Activated B cell treated with CpG ODN at 0.5 μM for 24 hours (primary cell): ENCODE data around the gene LIG3. TPM values are rescaled to one million over a fixed set of nuclear protein-coding genes. Genes with fewer than 3 reads are reported as not detected.
"Not testable (repeated sequence)": the region's sequence is repeated elsewhere in the genome, so short reads cannot be mapped to it uniquely, and the experiment has no call there.

Experiments
- ATAC-seq: fragments of 200-7000 bp; cut with Tn5 transposase; one replicate; pipeline ENCODE4 v1.10.0; 2021; ENCODE audit warnings: low read depth, mild to moderate bottlenecking, moderate library complexity
- CTCF ChIA-PET: fragments of 350-600 bp; sonication (Branson Sonifier 250); formaldehyde crosslinking; loops from one replicate; lab custom pipeline; 2021; ENCODE audit warnings: antibody characterized with exemption; lab: Charles Lee
- POLR2A ChIA-PET: fragments of 350-600 bp; sonication (Branson Sonifier 250); formaldehyde crosslinking; loops from one replicate; lab custom pipeline; 2021; ENCODE audit warnings: antibody characterized with exemption; lab: Charles Lee
- DNase-seq: peaks from one replicate; pipeline ENCODE4 v3.0.0; 2022
- H3K27ac Mint-ChIP-seq: one replicate; pipeline ENCODE4 v1.8.0; 2020; ENCODE audit warnings: mixed read lengths
- H3K27me3 Mint-ChIP-seq: one replicate; pipeline ENCODE4 v1.8.0; 2021; ENCODE audit warnings: mixed read lengths
- H3K36me3 Mint-ChIP-seq: one replicate; pipeline ENCODE4 v1.8.0; 2021; ENCODE audit warnings: low read depth, mixed read lengths
- H3K4me1 Mint-ChIP-seq: one replicate; pipeline ENCODE4 v1.8.0; 2021; ENCODE audit warnings: mixed read lengths
- H3K4me3 Mint-ChIP-seq: one replicate; pipeline ENCODE4 v1.8.0; 2020; ENCODE audit warnings: mild to moderate bottlenecking, mixed read lengths
- H3K9me3 Mint-ChIP-seq: one replicate; pipeline ENCODE4 v1.8.0; 2020; ENCODE audit warnings: mixed read lengths
- intact Hi-C: fragments of 100-400 bp; cut with micrococcal nuclease; formaldehyde crosslinking; loops from one replicate; pipeline ENCODE4 v1.15.1; 2024
- total RNA-seq: library from RNA; stranded (reverse); gene quantifications from 2 replicates; pipeline ENCODE4 v1.2.3, GENCODE V29; 2022
- TF ChIP-seq, protein P1 (sequence below): fragments of 200-600 bp; IDR thresholded peaks from one replicate; pipeline ENCODE4 v1.8.0; 2022; ENCODE audit warnings: antibody characterized with exemption, mild to moderate bottlenecking

The LIG3 gene
- total RNA-seq, 1 donor from 2014 or later = 42.4 TPM

DNA sequence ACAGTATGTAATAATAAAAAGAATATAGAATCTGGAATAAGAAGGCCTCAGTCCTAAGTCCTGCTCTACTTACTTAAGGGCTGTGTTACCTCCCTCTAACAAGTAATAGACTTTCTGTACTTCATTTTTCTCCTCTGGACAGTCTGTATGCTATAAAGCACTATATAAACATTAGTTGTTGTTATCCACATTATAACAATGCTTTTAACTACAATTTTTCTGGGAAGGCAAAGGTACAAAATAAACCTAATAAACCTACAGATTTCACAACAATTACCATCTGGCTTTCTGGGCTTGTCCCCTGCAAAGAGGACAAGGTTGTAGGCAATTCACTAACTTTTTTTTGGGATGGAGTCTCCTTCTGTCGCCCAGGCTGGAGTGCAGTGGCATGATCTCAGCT is 50.5 kb downstream of the LIG3 start:
- Mint-ChIP-seq H3K36me3 (peaks cover 16% of the 10 kb centered on the region), H3K4me3 (no peak overlapping the region), H3K9me3 (no peaks in the 10 kb centered on the region), H3K27me3 (no peaks in the 10 kb centered on the region), H3K4me1 (peaks cover 26% of the 10 kb centered on the region), H3K27ac (no peak overlapping the region)
- TF ChIP-seq, protein P1, sequence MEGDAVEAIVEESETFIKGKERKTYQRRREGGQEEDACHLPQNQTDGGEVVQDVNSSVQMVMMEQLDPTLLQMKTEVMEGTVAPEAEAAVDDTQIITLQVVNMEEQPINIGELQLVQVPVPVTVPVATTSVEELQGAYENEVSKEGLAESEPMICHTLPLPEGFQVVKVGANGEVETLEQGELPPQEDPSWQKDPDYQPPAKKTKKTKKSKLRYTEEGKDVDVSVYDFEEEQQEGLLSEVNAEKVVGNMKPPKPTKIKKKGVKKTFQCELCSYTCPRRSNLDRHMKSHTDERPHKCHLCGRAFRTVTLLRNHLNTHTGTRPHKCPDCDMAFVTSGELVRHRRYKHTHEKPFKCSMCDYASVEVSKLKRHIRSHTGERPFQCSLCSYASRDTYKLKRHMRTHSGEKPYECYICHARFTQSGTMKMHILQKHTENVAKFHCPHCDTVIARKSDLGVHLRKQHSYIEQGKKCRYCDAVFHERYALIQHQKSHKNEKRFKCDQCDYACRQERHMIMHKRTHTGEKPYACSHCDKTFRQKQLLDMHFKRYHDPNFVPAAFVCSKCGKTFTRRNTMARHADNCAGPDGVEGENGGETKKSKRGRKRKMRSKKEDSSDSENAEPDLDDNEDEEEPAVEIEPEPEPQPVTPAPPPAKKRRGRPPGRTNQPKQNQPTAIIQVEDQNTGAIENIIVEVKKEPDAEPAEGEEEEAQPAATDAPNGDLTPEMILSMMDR = no peak
- no peak for ATAC-seq
- intact Hi-C loops = no loop called here
- no peak for DNase-seq
- ChIA-PET POLR2A (no interaction called here), CTCF (no interaction called here)

DNA sequence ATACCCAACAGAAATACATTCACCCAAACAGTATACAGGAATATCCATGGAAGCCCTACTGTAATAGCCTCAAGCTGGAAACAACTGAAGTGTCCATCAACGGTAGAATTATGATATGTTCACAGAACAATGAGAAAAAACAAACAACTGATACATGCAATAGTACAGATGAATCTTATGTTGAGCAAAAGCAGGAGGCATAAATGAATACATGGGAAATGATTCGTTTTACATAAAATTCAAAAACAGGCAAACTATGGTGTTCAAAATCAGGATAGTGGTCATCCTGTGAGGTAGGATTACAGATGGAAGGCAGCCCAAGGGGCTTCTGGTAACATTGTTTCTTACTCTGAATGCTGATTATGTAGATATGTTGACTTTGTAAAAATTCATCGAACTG is 58.1 kb downstream of the LIG3 start:
- Mint-ChIP-seq H3K36me3 (peaks cover 3% of the 10 kb centered on the region), H3K4me1 (peaks cover 2% of the 10 kb centered on the region), H3K27me3 (no peaks in the 10 kb centered on the region), H3K9me3 (no peaks in the 10 kb centered on the region), H3K4me3 (no peak overlapping the region), H3K27ac (no peak overlapping the region)
- CTCF ChIA-PET = no interaction called here
- intact Hi-C loops = no loop called here
- no peak for ATAC-seq
- no peak for DNase-seq
- TF ChIP-seq, protein P1 = no peak
- POLR2A ChIA-PET = no interaction called here

DNA sequence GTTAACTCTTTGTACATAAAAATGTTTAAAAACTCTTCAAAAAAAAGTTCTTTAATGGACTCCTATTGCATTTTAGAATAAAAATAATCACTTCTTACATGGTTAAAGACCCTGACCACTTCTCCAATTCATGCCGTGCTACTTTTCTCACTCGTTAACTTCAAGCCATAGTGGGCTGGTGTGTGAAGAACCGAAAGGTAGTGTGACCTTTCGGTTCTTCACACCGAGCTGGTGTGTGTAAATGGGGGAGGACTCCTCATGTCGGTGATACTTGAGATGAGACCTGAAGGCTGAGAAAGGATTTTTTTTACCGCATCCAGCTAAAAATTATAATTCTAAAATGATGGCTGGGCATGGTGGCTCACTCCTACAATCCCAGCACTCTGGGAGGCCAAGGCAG is 61.1 kb downstream of the LIG3 start:
- ChIA-PET POLR2A (interaction anchor here (0.6 kb wide), 1 partner anchor 38 kb away, joined by 3 read pairs; no protein-coding TSS in a partner anchor), CTCF (interaction anchor here (1.7 kb wide), 1 partner anchor 8 kb away, joined by 3 read pairs; no protein-coding TSS in a partner anchor)
- TF ChIP-seq, protein P1 = no peak
- Mint-ChIP-seq H3K4me3 (no peak overlapping the region), H3K27ac (no peak overlapping the region), H3K36me3 (peaks cover 2% of the 10 kb centered on the region), H3K9me3 (no peaks in the 10 kb centered on the region), H3K27me3 (no peaks in the 10 kb centered on the region), H3K4me1 (peaks cover 28% of the 10 kb centered on the region)
- intact Hi-C loops = no loop called here
- DNase-seq = no peak
- no peak for ATAC-seq

DNA sequence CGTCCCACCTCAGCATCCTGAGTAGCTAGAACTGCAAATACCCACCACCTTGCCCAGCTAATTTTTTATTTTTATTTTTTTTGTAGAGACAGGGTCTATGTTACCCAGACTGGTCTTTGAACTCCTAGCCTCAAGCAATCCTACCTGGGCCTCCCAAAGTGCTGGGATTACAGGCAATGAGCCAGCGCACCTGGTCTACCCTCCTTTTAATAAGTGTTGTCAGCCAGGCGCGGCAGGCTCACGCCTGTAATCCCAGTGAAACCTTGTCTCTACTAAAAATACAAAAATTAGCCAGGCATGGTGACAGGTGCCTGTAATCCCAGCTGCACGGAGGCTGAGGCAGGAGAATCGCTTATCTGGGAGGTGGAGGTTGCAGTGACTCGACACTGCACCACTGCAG is 63.9 kb downstream of the LIG3 start:
- H3K27me3 Mint-ChIP-seq = no peaks in the 10 kb centered on the region
- ChIA-PET POLR2A (interaction anchor here (0.6 kb wide), 1 partner anchor 76 kb away, joined by 4 read pairs; no protein-coding TSS in a partner anchor), CTCF (no interaction called here)
- peaks cover 5% of the 10 kb centered on the region for H3K36me3 Mint-ChIP-seq
- H3K4me1 Mint-ChIP-seq = peaks cover 45% of the 10 kb centered on the region
- H3K9me3 Mint-ChIP-seq = no peaks in the 10 kb centered on the region
- TF ChIP-seq, protein P1 = no peak
- intact Hi-C loops = no loop called here
- ATAC-seq = no peak
- no peak for DNase-seq
- no peak overlapping the region for H3K27ac Mint-ChIP-seq
- H3K4me3 Mint-ChIP-seq = no peak overlapping the region

DNA sequence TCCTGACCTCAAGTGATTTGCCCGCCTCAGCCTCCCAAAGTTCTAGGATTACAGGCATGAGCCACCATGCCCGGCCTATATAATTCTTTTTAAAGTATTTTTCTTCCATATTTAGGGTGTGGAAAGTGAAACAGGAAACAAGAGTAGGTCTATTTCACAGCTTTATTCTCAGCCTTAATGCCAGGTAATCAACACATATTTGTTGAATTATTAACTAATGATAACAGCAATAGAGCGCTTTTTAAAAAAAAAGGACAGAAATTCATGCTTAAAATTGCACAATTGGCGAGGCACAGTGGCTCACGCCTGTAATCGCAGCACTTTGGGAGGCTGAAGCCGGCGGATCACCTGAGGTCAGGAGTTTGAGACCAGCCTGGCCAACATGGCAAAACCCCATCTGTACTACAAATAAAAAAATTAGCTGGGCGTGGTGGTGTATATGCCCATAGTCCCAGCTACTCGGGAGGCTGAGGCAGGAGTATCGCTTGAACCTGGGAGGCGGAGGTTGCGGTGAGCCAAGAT is 65.2 kb downstream of the LIG3 start:
- not testable (repeated sequence) for DNase-seq, ATAC-seq
- H3K4me1 Mint-ChIP-seq = peaks cover 53% of the 10 kb centered on the region

More for the DNA sequence above, 65.2 kb downstream of the LIG3 start:
- H3K27ac Mint-ChIP-seq = peak overlapping the region; percentile 78
- H3K4me3 Mint-ChIP-seq = peak overlapping the region; percentile 22
- not testable (repeated sequence) for H3K27me3 Mint-ChIP-seq, H3K36me3 Mint-ChIP-seq, H3K9me3 Mint-ChIP-seq
- ChIA-PET POLR2A (interaction anchor here (0.6 kb wide), 1 partner anchor 14 kb away, joined by 5 read pairs; no protein-coding TSS in a partner anchor), CTCF (interaction anchor here (0.6 to 2.1 kb wide), 2 partner anchors 42 to 44 kb away, joined by 6 read pairs; no protein-coding TSS in a partner anchor)
- intact Hi-C loops = loop anchor here (5.0 kb wide), 1 partner anchor 48 kb away; no protein-coding TSS in a partner anchor
